ENCODE data around the gene ANKRD11.

ANKRD11 gene

GRCh38 chr16:89344458-89344834 is 145.9 kb downstream of the ANKRD11 start:
- H3K4me3 ChIP-seq (ENCODE audit: low read depth, low read length): no peak overlapping the region
- no peak for DNase-seq (ENCODE audit: low read depth)
- TF ChIP-seq, protein P1, sequence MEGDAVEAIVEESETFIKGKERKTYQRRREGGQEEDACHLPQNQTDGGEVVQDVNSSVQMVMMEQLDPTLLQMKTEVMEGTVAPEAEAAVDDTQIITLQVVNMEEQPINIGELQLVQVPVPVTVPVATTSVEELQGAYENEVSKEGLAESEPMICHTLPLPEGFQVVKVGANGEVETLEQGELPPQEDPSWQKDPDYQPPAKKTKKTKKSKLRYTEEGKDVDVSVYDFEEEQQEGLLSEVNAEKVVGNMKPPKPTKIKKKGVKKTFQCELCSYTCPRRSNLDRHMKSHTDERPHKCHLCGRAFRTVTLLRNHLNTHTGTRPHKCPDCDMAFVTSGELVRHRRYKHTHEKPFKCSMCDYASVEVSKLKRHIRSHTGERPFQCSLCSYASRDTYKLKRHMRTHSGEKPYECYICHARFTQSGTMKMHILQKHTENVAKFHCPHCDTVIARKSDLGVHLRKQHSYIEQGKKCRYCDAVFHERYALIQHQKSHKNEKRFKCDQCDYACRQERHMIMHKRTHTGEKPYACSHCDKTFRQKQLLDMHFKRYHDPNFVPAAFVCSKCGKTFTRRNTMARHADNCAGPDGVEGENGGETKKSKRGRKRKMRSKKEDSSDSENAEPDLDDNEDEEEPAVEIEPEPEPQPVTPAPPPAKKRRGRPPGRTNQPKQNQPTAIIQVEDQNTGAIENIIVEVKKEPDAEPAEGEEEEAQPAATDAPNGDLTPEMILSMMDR (IDR thresholded peaks at IDR 0.05; ENCODE audit: insufficient read depth, low read depth, low read length, missing control alignments): no peak

- DNase-seq (ENCODE audit: low read depth): no peak
- TF ChIP-seq, protein P1 (IDR thresholded peaks at IDR 0.05; ENCODE audit: insufficient read depth, low read depth, low read length, missing control alignments): no peak
- H3K4me3 ChIP-seq (ENCODE audit: low read depth, low read length): no peak overlapping the region
Observed at GRCh38 chr16:89343501-89344457, 146.6 kb downstream of the ANKRD11 start.

DNA sequence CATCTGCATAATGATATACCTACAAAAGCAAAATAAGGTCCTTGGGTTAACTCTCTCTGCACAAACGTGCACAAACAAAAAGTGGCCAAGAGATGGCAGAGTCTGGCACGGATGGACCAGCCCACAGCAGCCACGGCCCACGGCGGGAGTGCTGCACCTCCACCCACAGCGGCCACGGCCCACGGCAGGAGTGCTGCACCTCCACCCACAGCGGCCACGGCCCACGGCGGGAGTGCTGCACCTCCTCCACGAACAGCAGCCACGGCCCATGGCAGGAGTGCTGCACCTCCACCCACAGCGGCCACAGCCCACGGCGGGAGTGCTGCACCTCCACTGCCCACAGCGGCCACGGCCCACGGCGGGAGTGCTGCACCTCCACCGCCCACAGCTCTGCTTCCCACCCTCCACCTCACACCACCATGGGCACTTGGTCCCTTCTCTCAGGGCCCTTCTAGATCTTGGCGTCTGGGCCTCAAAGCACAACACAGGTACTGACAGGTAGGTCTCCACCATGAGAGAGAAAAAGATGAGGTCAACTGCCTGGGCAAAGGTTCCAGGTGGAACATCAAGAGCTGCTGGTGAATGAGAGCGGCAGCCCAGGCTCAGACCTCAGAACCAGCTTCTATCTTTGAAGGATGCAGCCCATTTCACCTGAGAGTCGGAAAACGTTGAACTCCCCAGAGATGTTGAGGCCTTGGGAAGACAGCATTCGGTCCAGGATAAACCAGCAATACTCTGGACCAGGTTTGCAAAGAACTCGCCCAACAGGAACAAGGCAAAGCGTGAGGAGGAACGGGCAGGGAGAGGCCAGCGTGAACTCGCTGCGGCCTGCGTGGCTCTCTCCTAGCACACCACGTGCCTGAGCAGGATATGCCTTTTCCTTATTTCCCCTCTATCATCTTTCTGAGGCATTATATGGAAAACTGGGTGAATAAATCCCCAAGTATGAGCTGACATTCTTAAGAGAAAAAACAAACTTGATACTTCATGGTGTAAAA is 148.4 kb downstream of the ANKRD11 start:
- no peak overlapping the region for H3K4me3 ChIP-seq (ENCODE audit: low read depth, low read length)
- no peak for DNase-seq (ENCODE audit: low read depth)
- TF ChIP-seq, protein P1 (IDR thresholded peaks at IDR 0.05; ENCODE audit: insufficient read depth, low read depth, low read length, missing control alignments): no peak

DNA sequence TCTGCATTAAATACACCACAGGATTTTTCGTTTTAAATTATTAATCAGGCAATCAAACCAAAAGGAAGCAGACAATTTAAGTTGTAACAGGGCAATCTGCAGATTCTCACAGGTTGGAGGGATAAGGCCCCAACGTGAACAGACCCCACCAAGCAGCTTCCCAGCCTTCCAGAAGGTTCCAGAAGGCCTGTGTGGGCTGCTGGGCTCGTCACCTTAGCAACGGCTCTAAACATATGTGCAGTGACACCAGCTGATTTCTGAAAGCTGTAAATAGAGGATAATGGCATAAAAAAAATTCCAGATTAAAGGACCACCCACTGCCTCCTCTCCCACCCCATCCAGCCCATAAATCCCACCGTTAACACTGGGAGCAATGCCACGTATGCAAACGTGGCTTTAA is 149.1 kb downstream of the ANKRD11 start:
- DNase-seq (ENCODE audit: low read depth): no peak
- no peak overlapping the region for H3K4me3 ChIP-seq (ENCODE audit: low read depth, low read length)
- TF ChIP-seq, protein P1 (IDR thresholded peaks at IDR 0.05; ENCODE audit: insufficient read depth, low read depth, low read length, missing control alignments): no peak

GRCh38 chr16:89338863-89339262 is 151.5 kb downstream of the ANKRD11 start:
- DNase-seq (ENCODE audit: low read depth): no peak
- H3K4me3 ChIP-seq (ENCODE audit: low read depth, low read length): no peak overlapping the region
- TF ChIP-seq, protein P1 (IDR thresholded peaks at IDR 0.05; ENCODE audit: insufficient read depth, low read depth, low read length, missing control alignments): no peak

GRCh38 chr16:89337965-89338364 is 152.4 kb downstream of the ANKRD11 start:
- TF ChIP-seq, protein P1 (IDR thresholded peaks at IDR 0.05; ENCODE audit: insufficient read depth, low read depth, low read length, missing control alignments): no peak
- DNase-seq (ENCODE audit: low read depth): no peak
- H3K4me3 ChIP-seq (ENCODE audit: low read depth, low read length): no peak overlapping the region
